Heart left ventricle (tissue), 13 donors: ENCODE measurements around the gene CHEK1.

ENCODE experiments used
- CTCF ChIP-seq, 12 donors: fragments of 200-600 bp; sonication (generic) in 4 of 12; IDR thresholded peaks; one replicate each; pipeline versions ENCODE4 v1.5.0 to v1.8.0; 2018 to 2022; ENCODE audit warnings: antibody characterized with exemption in 12 of 12, mild to moderate bottlenecking in 5 of 12
- POLR2A ChIP-seq, 2 donors: fragments of 450-650 bp; IDR thresholded peaks; one replicate each; pipeline ENCODE4 v1.6.1; 2017; ENCODE audit warnings: antibody characterized with exemption in 2 of 2, mild to moderate bottlenecking in 2 of 2, moderate library complexity in 2 of 2
- donor health status: ischemic (EF 13 %, LVEDD 7.1; RV severe dilation, severe dysfunction).
- donor health status: DM: no; HTN: yes; CAD: no.
- donor health status: DM: no; HTN: no; CAD: no.
- donor health status: ischemic (EF 25% LVEDD 6.9; RV normal size, moderate dysfunction).
- donor health status: ischemic (EF 25% LVEDD 5.7; RV mildly dilated, moderate dysfunction).
- donor health status: ischemic (EF 35%, LVEDD 5.7; RV mildly dilated, moderate dysfunction).
- donor health status: nonischemic (EF 11% LVEDD 7.7; RV severe dilation, severe dysfunction).
- donor health status: DM: yes; HTN: yes; CAD: no.
- donor health status: PGD.
- donor health status: ischemic (EF 29% LVEDD 5.4; RV normal size, mild dysfunction).
- donor health status: nonischemic (EF 23%, LVEDD 6.1; RV moderate dilation, normal function).

DNA sequence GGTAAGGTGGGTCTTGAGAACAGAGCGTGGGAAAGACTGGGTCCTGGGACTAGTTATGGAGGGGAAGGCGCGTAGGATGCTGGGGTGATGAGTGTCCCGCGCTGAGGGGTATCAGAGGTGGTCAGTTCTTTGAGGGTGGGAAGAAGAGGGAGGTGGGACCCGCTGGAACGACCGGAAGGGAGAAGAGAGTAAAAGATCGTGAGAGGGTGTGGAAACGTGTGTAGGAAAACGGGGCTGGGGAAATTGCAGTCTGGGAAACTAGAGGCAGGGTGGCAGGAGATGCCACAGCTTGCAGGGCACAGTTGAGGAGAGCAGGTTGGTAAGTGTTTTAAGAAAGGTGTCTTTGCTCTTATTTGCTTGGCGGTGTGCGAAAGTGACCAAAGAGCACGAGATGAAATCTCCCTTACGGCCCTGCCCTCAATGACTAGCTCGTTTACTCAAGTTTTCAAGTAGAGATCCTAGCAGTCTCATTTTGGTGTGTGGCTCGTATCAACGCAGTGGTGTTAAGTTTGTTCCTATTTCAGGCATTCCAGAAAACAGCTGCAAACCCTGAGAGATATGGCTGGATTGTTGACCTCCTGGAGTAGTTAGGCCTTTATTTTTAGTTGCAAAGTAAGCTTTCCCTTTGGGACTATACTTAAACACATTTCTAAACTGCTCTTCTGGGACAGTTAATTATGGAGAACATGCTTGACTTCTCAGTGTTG, 31.7 kb upstream of the CHEK1 start:
- TF ChIP-seq CTCF (IDR thresholded peaks at IDR 0.05) (no peak), POLR2A (IDR thresholded peaks at IDR 0.05) (no peak)
